Measurements from ENCODE around the gene TNFAIP8. TPM values are rescaled to one million over a fixed set of nuclear protein-coding genes. Genes with fewer than 3 reads are reported as not detected.

TNFAIP8 gene
- total and polyA plus RNA-seq, 9 of the 15 experiments (the other 6 are each of a cell fraction or from before 2014, with no cell fraction given), result 29.9 to 52.2 (median 44.8) TPM

DNA sequence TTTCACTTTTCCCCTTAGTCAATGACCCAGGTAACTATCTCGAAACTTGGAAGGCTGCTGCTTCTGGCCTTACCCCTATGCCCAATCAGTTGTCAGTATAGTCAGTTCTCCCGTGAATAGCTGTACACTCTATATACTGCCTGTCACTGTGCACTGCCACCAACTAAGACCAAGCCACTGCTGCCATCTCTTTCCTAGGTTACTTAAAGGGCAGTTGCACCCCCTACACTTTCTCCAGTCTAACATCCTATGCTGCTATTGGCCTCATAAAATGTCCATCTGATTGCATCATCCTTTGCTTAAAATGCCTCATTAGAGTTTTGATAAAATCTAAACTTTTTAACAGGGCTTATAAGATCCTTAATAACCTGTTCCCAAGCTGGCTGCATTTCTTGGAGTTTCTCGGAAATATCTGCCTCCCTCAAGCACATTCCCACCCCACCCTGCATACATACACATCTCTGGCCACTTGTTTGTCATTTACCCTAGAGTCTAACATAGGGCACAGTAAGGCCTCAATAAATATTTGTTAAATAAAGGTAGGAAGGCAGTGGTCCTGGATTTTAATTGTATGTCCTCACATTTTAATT, 32.8 kb upstream of the TNFAIP8 start (continued):
- TF ChIP-seq ZNF133 (CRISPR knock-in tag; IDR thresholded peaks at IDR 0.05) (no peak), NR4A1 (CRISPR knock-in tag; IDR thresholded peaks at IDR 0.05) (no peak), NR4A1 (tag; IDR thresholded peaks at IDR 0.05) (no peak), RB1 (IDR thresholded peaks at IDR 0.05; ENCODE audit: low read depth) (no peak), SMARCA5 (IDR thresholded peaks at IDR 0.05) (no peak), PHTF2 (CRISPR knock-in tag; IDR thresholded peaks at IDR 0.05) (no peak), GATAD2B (IDR thresholded peaks at IDR 0.05; ENCODE audit: borderline replicate concordance) (no peak), JUNB (CRISPR knock-in tag; conservative IDR thresholded peaks at IDR 0.05) (0 out of 2 replicates have a peak, but pooled peaks have one; percentile 52), PCBP2 (IDR thresholded peaks at IDR 0.05; ENCODE audit: low read depth, low read length, poor library complexity, severe bottlenecking) (no peak), BRD4 (IDR thresholded peaks at IDR 0.05) (peak; percentile 82), ASH1L (IDR thresholded peaks at IDR 0.05; ENCODE audit: borderline replicate concordance, low read depth, partially characterized antibody) (no peak), SNRNP70 (optimal IDR thresholded peaks at IDR 0.05; ENCODE audit: low read depth, low read length) (no peak), SIRT6 (IDR thresholded peaks at IDR 0.05; ENCODE audit: low read depth, low read length) (no peak), PURB (CRISPR knock-in tag; IDR thresholded peaks at IDR 0.05; ENCODE audit: low read depth) (no peak), SMC3 (conservative IDR thresholded peaks at IDR 0.05; ENCODE audit: insufficient read depth, low read depth, low read length) (no peak), FOXM1 (IDR thresholded peaks at IDR 0.05; ENCODE audit: low read depth) (no peak), FOXM1 (CRISPR knock-in tag; IDR thresholded peaks at IDR 0.05; ENCODE audit: low read depth) (no peak), ESRRA (IDR thresholded peaks at IDR 0.05; ENCODE audit: borderline replicate concordance, low read depth) (0 out of 2 replicates have a peak, but pooled peaks have one; percentile 21), EWSR1 (IDR thresholded peaks at IDR 0.05; ENCODE audit: borderline replicate concordance, low read depth, partially characterized antibody) (no peak), ZNF583 (CRISPR knock-in tag; IDR thresholded peaks at IDR 0.05) (no peak), BDP1 (IDR thresholded peaks at IDR 0.05; ENCODE audit: insufficient read depth, insufficient read length) (no peak), NFIC (IDR thresholded peaks at IDR 0.05) (no peak)
- TF ChIP-seq, protein P1, sequence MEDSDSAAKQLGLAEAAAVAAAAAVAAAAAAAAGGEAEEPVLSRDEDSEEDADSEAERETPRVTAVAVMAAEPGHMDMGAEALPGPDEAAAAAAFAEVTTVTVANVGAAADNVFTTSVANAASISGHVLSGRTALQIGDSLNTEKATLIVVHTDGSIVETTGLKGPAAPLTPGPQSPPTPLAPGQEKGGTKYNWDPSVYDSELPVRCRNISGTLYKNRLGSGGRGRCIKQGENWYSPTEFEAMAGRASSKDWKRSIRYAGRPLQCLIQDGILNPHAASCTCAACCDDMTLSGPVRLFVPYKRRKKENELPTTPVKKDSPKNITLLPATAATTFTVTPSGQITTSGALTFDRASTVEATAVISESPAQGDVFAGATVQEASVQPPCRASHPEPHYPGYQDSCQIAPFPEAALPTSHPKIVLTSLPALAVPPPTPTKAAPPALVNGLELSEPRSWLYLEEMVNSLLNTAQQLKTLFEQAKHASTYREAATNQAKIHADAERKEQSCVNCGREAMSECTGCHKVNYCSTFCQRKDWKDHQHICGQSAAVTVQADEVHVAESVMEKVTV (CRISPR knock-in tag; IDR thresholded peaks at IDR 0.05), result peak; percentile 27
- TF ChIP-seq, protein P2, sequence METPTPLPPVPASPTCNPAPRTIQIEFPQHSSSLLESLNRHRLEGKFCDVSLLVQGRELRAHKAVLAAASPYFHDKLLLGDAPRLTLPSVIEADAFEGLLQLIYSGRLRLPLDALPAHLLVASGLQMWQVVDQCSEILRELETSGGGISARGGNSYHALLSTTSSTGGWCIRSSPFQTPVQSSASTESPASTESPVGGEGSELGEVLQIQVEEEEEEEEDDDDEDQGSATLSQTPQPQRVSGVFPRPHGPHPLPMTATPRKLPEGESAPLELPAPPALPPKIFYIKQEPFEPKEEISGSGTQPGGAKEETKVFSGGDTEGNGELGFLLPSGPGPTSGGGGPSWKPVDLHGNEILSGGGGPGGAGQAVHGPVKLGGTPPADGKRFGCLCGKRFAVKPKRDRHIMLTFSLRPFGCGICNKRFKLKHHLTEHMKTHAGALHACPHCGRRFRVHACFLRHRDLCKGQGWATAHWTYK (CRISPR knock-in tag; IDR thresholded peaks at IDR 0.05), result no peak
- TF ChIP-seq, protein P3, sequence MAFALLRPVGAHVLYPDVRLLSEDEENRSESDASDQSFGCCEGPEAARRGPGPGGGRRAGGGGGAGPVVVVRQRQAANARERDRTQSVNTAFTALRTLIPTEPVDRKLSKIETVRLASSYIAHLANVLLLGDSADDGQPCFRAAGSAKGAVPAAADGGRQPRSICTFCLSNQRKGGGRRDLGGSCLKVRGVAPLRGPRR (CRISPR knock-in tag; IDR thresholded peaks at IDR 0.05), result peak; percentile 43; the same call in 1 of the 2 replicates
- TF ChIP-seq, protein P4, sequence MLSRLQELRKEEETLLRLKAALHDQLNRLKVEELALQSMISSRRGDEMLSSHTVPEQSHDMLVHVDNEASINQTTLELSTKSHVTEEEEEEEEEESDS (CRISPR knock-in tag; IDR thresholded peaks at IDR 0.05), result no peak
- TF ChIP-seq, protein P5, sequence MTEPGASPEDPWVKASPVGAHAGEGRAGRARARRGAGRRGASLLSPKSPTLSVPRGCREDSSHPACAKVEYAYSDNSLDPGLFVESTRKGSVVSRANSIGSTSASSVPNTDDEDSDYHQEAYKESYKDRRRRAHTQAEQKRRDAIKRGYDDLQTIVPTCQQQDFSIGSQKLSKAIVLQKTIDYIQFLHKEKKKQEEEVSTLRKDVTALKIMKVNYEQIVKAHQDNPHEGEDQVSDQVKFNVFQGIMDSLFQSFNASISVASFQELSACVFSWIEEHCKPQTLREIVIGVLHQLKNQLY (CRISPR knock-in tag; conservative IDR thresholded peaks at IDR 0.05), result no peak
